Activated B cell treated with CpG ODN at 0.5 μM for 24 hours (primary cell): ENCODE data around the gene DENND5B. TPM values are rescaled to one million over a fixed set of nuclear protein-coding genes. Genes with fewer than 3 reads are reported as not detected.

ENCODE experiments used
- ATAC-seq: fragments of 200-7000 bp; cut with Tn5 transposase; one replicate; pipeline ENCODE4 v1.10.0; 2021; ENCODE audit warnings: low read depth, mild to moderate bottlenecking, moderate library complexity
- CTCF ChIA-PET: fragments of 350-600 bp; sonication (Branson Sonifier 250); formaldehyde crosslinking; loops from one replicate; lab custom pipeline; 2021; ENCODE audit warnings: antibody characterized with exemption; lab: Charles Lee
- POLR2A ChIA-PET: fragments of 350-600 bp; sonication (Branson Sonifier 250); formaldehyde crosslinking; loops from one replicate; lab custom pipeline; 2021; ENCODE audit warnings: antibody characterized with exemption; lab: Charles Lee
- DNase-seq: peaks from one replicate; pipeline ENCODE4 v3.0.0; 2022
- H3K27ac Mint-ChIP-seq: one replicate; pipeline ENCODE4 v1.8.0; 2020; ENCODE audit warnings: mixed read lengths
- H3K27me3 Mint-ChIP-seq: one replicate; pipeline ENCODE4 v1.8.0; 2021; ENCODE audit warnings: mixed read lengths
- H3K36me3 Mint-ChIP-seq: one replicate; pipeline ENCODE4 v1.8.0; 2021; ENCODE audit warnings: low read depth, mixed read lengths
- H3K4me1 Mint-ChIP-seq: one replicate; pipeline ENCODE4 v1.8.0; 2021; ENCODE audit warnings: mixed read lengths
- H3K4me3 Mint-ChIP-seq: one replicate; pipeline ENCODE4 v1.8.0; 2020; ENCODE audit warnings: mild to moderate bottlenecking, mixed read lengths
- H3K9me3 Mint-ChIP-seq: one replicate; pipeline ENCODE4 v1.8.0; 2020; ENCODE audit warnings: mixed read lengths
- CTCF ChIP-seq: fragments of 200-600 bp; IDR thresholded peaks from one replicate; pipeline ENCODE4 v1.8.0; 2022; ENCODE audit warnings: antibody characterized with exemption, mild to moderate bottlenecking
- intact Hi-C: fragments of 100-400 bp; cut with micrococcal nuclease; formaldehyde crosslinking; loops from one replicate; pipeline ENCODE4 v1.15.1; 2024
- total RNA-seq: library from RNA; stranded (reverse); gene quantifications from 2 replicates; pipeline ENCODE4 v1.2.3, GENCODE V29; 2022

The DENND5B gene
- total RNA-seq, 1 donor from 2014 or later, result 64.1 TPM

DNA sequence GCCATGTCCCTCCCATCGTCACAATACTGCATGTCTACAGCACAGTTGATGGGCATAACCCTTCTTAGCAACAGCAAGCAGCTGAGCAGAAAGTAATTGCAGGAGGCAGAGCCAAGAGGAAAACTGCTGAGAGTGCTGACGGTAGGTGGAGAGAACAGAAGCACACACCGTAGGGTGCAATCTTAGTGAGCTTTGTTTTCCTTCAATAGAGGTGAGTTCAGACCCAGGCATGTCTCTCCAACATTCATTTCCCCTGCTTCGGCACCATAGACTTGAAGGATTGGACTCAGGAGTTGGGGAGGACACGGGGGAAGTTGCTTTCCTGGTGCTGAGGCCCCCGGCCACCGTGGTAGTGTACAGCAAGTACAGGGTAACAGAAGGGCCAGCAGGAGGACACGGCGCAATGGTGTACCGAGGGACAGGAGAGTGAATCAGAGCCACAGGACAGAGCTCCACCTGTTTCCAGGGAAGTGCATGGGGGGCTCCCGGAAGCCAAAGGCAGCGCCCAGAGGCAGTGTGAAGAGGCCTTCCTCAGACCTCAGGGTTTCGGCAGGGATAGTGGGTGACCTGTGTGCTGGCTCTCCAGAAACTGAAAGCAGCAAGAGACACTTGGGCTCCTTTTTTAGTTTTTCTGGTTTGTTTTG is 228.7 kb downstream of the DENND5B start:
- CTCF ChIA-PET, result interaction anchor here (0.9 to 2.5 kb wide), 3 partner anchors 90 to 111 kb away, joined by 3 to 16 read pairs (median 14); no protein-coding TSS in a partner anchor
- H3K27me3 Mint-ChIP-seq, result no peaks in the 10 kb centered on the region
- H3K4me3 Mint-ChIP-seq, result peak overlapping the region; percentile 58
- peak overlapping the region; percentile 47 for H3K27ac Mint-ChIP-seq
- ATAC-seq, result peak; percentile 25
- intact Hi-C loops, result loop anchor here (2.0 to 10.0 kb wide), 3 partner anchors 35 to 247 kb away; partner anchors contain the start of gene SINHCAF
- POLR2A ChIA-PET, result interaction anchor here (0.6 to 2.4 kb wide), 4 partner anchors 8 to 607 kb away, joined by 3 to 5 read pairs (median 3); partner anchors contain the start of gene SINHCAF
- TF ChIP-seq CTCF, result no peak
- H3K9me3 Mint-ChIP-seq, result no peaks in the 10 kb centered on the region
- no peaks in the 10 kb centered on the region for H3K36me3 Mint-ChIP-seq
- peaks cover 19% of the 10 kb centered on the region for H3K4me1 Mint-ChIP-seq
- DNase-seq, result no peak

GRCh38 chr12:31361730-31362114 is 229.2 kb downstream of the DENND5B start:
- no peak for ATAC-seq
- CTCF ChIA-PET, result interaction anchor here (2.0 to 2.5 kb wide), 2 partner anchors 90 to 111 kb away, joined by 14 to 16 read pairs; no protein-coding TSS in a partner anchor
- Mint-ChIP-seq H3K27me3 (no peaks in the 10 kb centered on the region), H3K36me3 (no peaks in the 10 kb centered on the region), H3K9me3 (no peaks in the 10 kb centered on the region), H3K4me1 (peaks cover 19% of the 10 kb centered on the region), H3K4me3 (no peak overlapping the region), H3K27ac (no peak overlapping the region)
- POLR2A ChIA-PET, result interaction anchor here (0.5 to 2.4 kb wide), 2 partner anchors 36 to 244 kb away, joined by 4 to 5 read pairs; partner anchors contain the start of gene SINHCAF
- intact Hi-C loops, result loop anchor here (2.0 to 10.0 kb wide), 3 partner anchors 35 to 247 kb away; partner anchors contain the start of gene SINHCAF
- TF ChIP-seq CTCF, result no peak
- DNase-seq, result no peak

- Mint-ChIP-seq H3K27me3 (no peaks in the 10 kb centered on the region), H3K9me3 (no peaks in the 10 kb centered on the region), H3K4me3 (no peak overlapping the region), H3K27ac (no peak overlapping the region), H3K36me3 (no peaks in the 10 kb centered on the region), H3K4me1 (peaks cover 10% of the 10 kb centered on the region)
- POLR2A ChIA-PET, result no interaction called here
- no peak for ATAC-seq
- CTCF ChIA-PET, result no interaction called here
- no peak for DNase-seq
- intact Hi-C loops, result no loop called here
- TF ChIP-seq CTCF, result no peak
Observed at GRCh38 chr12:31355747-31356107, 235.2 kb downstream of the DENND5B start.

DNA sequence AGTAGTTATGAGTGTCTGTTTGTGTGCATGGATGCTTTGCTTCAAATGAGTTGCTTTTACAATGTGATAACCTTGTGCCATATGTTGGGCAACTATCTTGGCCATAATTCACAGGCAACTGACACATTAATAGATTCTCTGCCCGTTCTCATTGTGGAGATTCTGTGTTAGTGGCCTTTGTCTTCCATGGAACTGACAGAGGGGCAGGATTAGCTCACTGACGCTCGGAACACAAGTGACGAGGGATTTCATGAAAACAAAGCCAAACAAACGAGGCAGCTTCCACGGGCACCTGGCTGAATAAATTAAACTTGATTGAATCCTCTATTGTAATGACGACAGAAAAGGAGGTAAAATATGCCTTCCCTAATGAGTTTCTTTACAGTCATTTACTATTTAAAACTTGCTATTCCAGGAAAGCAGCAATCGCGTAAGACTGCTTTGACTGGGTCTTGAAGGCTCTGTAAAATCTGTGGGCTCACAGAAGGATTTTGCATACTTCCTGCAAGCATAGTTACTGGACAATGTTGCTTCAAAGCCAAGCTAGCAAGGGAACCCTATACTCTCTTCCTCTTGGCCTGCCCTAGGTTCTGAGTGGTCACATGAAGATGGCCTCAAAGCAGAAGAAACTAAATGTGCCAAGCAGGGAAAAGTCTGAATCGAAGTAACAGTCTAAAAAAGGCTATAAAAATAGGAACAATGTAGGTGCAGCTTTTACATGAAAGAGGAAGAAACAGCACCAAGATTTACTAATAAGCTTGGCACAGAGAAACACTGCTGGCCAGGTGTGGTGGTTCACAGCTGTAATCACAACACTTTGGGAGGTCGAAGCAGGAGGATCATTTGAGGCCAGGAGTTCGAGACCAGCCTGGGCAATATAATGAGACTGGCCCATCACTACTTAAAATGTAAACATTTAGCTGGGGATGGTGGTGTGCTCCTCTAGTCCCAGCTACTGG is 236.9 kb downstream of the DENND5B start:
- H3K9me3 Mint-ChIP-seq, result no peaks in the 10 kb centered on the region
- no peak overlapping the region for H3K4me3 Mint-ChIP-seq
- no peaks in the 10 kb centered on the region for H3K27me3 Mint-ChIP-seq
- ATAC-seq (peak; percentile 31), DNase-seq (no peak)
- no peak overlapping the region for H3K27ac Mint-ChIP-seq
- ChIA-PET CTCF (interaction anchor here (0.7 kb wide), 1 partner anchor 82 kb away, joined by 3 read pairs; no protein-coding TSS in a partner anchor), POLR2A (interaction anchor here (0.5 to 1.0 kb wide), 3 partner anchors 8 to 28 kb away, joined by 3 read pairs; partner anchors contain the start of gene SINHCAF)
- intact Hi-C loops, result no loop called here
- TF ChIP-seq CTCF, result no peak
- no peaks in the 10 kb centered on the region for H3K36me3 Mint-ChIP-seq
- H3K4me1 Mint-ChIP-seq, result peaks cover 10% of the 10 kb centered on the region
